ENCODE measurements around the gene ATP5F1E. TPM values are rescaled to one million over a fixed set of nuclear protein-coding genes. Genes with fewer than 3 reads are reported as not detected.

ATP5F1E gene
- total RNA-seq, 6 experiments from 2014 or later, result 75.0 to 91.4 (median 84.4) TPM

DNA sequence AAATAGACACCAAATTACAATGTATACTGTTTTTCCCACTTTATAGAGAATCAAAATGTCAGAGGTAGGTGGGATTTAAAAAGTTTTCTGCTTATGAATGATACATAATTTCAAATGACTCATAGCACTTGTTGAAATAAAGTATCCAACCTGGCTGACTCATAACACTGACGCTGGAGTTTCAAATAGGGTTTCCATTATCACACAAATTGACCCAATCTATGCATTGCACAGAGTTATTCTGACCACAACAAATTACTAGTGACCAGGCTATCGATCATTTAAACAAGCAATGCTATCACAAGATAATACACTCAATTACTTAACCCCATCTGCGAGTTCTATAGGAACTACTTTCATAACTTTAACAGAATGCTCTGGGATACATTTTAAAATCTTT, 42.3 kb upstream of the ATP5F1E start:
- no peak overlapping the region for H3K4me3 Mint-ChIP-seq
- H3K27me3 Mint-ChIP-seq (ENCODE audit: insufficient read depth), result peaks cover 10% of the 10 kb centered on the region
- H3K4me1 Mint-ChIP-seq (ENCODE audit: low read depth), result peaks cover 27% of the 10 kb centered on the region
- no peaks in the 10 kb centered on the region for H3K36me3 Mint-ChIP-seq (ENCODE audit: low read depth)
- H3K9me3 Mint-ChIP-seq, result no peaks in the 10 kb centered on the region
- TF ChIP-seq, protein P1, sequence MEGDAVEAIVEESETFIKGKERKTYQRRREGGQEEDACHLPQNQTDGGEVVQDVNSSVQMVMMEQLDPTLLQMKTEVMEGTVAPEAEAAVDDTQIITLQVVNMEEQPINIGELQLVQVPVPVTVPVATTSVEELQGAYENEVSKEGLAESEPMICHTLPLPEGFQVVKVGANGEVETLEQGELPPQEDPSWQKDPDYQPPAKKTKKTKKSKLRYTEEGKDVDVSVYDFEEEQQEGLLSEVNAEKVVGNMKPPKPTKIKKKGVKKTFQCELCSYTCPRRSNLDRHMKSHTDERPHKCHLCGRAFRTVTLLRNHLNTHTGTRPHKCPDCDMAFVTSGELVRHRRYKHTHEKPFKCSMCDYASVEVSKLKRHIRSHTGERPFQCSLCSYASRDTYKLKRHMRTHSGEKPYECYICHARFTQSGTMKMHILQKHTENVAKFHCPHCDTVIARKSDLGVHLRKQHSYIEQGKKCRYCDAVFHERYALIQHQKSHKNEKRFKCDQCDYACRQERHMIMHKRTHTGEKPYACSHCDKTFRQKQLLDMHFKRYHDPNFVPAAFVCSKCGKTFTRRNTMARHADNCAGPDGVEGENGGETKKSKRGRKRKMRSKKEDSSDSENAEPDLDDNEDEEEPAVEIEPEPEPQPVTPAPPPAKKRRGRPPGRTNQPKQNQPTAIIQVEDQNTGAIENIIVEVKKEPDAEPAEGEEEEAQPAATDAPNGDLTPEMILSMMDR (IDR thresholded peaks at IDR 0.05), result no peak
- DNase-seq, result peak; percentile 6
- no peak overlapping the region for H3K27ac Mint-ChIP-seq

DNA sequence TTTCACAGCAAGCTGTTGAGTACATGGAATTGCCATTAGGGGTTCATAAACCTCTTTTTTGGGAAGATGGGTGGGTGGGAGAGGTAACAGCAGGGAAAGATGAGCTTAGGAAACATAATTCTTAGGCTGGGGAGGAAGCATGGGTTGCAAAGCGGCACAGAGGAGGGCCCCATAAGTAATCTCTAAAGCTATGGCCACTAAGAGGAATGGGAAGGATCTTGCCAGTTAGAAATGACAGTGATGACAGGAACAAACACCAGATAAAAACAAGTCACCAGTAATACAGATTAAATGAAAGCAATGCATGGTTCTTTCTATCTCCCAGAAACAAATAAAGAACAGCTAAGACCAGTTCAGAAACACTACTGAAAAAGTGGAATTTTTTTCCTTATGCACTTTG, 41.4 kb upstream of the ATP5F1E start:
- H3K4me1 Mint-ChIP-seq (ENCODE audit: low read depth), result peaks cover 24% of the 10 kb centered on the region
- TF ChIP-seq, protein P1 (IDR thresholded peaks at IDR 0.05), result no peak
- H3K9me3 Mint-ChIP-seq, result no peaks in the 10 kb centered on the region
- H3K27ac Mint-ChIP-seq, result no peak overlapping the region
- H3K36me3 Mint-ChIP-seq (ENCODE audit: low read depth), result no peaks in the 10 kb centered on the region
- no peak overlapping the region for H3K4me3 Mint-ChIP-seq
- DNase-seq, result no peak
- peaks cover 14% of the 10 kb centered on the region for H3K27me3 Mint-ChIP-seq (ENCODE audit: insufficient read depth)

DNA sequence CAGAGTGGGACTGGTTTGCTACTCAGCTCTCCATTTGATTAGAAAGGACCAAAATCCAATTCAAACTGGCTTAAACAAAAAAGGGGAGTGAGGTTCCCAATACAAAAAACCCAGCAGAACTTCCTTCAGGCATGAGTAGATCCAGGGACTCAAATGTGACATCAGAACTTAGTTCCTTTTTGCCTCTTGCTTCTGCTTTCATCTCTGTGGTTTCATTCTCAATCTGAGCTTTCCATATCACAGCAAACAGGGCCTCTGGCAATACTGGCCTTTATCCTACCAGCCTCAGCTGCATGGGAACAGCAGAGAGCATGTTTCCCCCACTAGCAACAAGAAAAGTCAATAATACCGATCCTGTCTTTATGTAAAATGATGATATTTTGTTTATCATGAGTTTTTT, 39.1 kb upstream of the ATP5F1E start:
- Mint-ChIP-seq H3K27me3 (ENCODE audit: insufficient read depth) (peaks cover 14% of the 10 kb centered on the region), H3K36me3 (ENCODE audit: low read depth) (no peaks in the 10 kb centered on the region), H3K4me3 (no peak overlapping the region), H3K27ac (no peak overlapping the region), H3K4me1 (ENCODE audit: low read depth) (peaks cover 13% of the 10 kb centered on the region), H3K9me3 (no peaks in the 10 kb centered on the region)
- DNase-seq, result no peak
- TF ChIP-seq, protein P1 (IDR thresholded peaks at IDR 0.05), result no peak

DNA sequence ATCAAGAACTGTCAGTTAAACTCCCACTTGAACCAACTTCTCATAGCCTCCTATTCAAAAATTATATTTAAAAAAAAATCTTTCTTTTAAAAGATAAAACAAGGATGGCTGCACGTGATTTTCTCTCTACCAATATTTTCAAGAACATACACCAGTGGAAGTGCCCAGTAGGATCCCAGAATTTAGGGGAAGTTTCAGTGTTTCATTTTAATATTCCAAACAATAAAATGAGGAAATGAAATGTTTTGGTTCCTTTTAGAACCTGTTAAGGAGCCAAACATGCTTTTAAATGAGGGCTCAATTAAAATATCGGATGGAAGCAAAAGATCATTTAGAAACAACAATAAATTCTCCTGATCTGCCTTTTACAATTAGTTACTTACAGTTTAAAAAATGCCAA, 36.9 kb upstream of the ATP5F1E start:
- TF ChIP-seq, protein P1 (IDR thresholded peaks at IDR 0.05), result no peak
- no peak overlapping the region for H3K4me3 Mint-ChIP-seq
- peaks cover 7% of the 10 kb centered on the region for H3K4me1 Mint-ChIP-seq (ENCODE audit: low read depth)
- no peaks in the 10 kb centered on the region for H3K36me3 Mint-ChIP-seq (ENCODE audit: low read depth)
- H3K9me3 Mint-ChIP-seq, result no peaks in the 10 kb centered on the region
- DNase-seq, result no peak
- H3K27me3 Mint-ChIP-seq (ENCODE audit: insufficient read depth), result peaks cover 13% of the 10 kb centered on the region
- H3K27ac Mint-ChIP-seq, result no peak overlapping the region

DNA sequence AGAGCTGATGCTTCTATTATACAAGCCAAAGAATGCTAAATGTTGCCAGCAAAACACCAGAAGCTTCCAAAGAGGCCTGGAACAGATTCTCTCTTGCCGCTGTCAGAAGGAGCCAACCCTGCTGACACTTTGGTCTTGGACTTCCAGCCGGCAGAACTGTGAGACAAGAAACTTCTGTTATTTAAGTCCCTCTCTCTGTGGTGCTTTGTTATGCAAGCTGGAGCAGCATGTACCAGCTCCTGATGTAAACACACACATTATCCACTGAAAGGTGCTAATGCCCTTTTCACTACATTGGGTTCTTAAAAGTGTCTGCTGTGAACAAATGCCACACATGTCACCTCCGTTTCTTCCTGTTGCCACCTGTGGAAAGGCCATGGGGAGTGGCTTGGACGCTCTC, 36.4 kb upstream of the ATP5F1E start:
- no peak overlapping the region for H3K27ac Mint-ChIP-seq
- H3K4me3 Mint-ChIP-seq, result no peak overlapping the region
- no peak for DNase-seq
- TF ChIP-seq, protein P1 (IDR thresholded peaks at IDR 0.05), result no peak
- peaks cover 12% of the 10 kb centered on the region for H3K4me1 Mint-ChIP-seq (ENCODE audit: low read depth)
- peaks cover 13% of the 10 kb centered on the region for H3K27me3 Mint-ChIP-seq (ENCODE audit: insufficient read depth)
- no peaks in the 10 kb centered on the region for H3K9me3 Mint-ChIP-seq
- no peaks in the 10 kb centered on the region for H3K36me3 Mint-ChIP-seq (ENCODE audit: low read depth)

DNA sequence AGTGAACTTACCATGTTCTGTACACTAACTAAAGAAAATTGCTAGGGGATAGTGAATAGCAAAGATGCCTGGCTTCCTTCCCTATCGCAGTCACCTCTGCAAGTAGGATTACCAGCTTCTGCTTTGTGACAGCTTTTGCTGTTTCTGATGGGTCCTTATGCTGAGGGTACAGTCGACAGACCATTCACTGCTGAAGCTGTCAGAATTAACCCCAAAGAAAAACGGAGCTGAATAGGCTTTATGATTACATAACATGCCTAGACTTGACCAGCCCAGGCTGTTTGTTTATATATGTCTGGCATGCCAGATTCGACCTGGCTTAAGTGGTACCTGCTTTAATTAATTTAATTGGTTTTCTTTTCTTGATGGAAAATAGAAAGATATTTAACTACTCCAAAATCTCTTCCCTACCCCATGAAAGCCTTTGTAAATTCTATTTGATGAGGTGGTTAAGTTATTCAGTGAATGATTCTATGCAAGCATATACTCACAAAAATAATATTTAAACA, 32.1 kb upstream of the ATP5F1E start:
- Mint-ChIP-seq H3K9me3 (no peaks in the 10 kb centered on the region), H3K4me1 (ENCODE audit: low read depth) (peaks cover 18% of the 10 kb centered on the region), H3K27ac (peak overlapping the region; percentile 62; the same call in 1 of the 2 replicates), H3K27me3 (ENCODE audit: insufficient read depth) (peaks cover 13% of the 10 kb centered on the region), H3K36me3 (ENCODE audit: low read depth) (no peaks in the 10 kb centered on the region), H3K4me3 (peak overlapping the region; percentile 76)
- DNase-seq, result no peak
- TF ChIP-seq, protein P1 (IDR thresholded peaks at IDR 0.05), result no peak
